Adrenal gland (tissue), 5 donors: ENCODE measurements around the gene LDB3.

Experiments used
- POLR2A ChIP-seq, 2 donors: fragments of 450-650 bp; IDR thresholded peaks; one replicate each; pipeline ENCODE4 v1.6.1; 2017; ENCODE audit warnings: antibody characterized with exemption in 2 of 2, mild to moderate bottlenecking in 2 of 2, moderate library complexity in 1 of 2
- TF ChIP-seq, protein P1 (sequence below), 6 experiments: fragments of 450-650 bp in 4 of 6; fragments of 200-600 bp in 2 of 6; sonication (generic) in 1 of 6; IDR thresholded peaks; 1 replicate in 5 of 6; 2 replicates in 1 of 6; pipeline versions ENCODE4 v1.5.1 to v1.8.0; 2016 to 2021; ENCODE audit warnings: antibody characterized with exemption in 6 of 6, mild to moderate bottlenecking in 2 of 6, moderate library complexity in 1 of 6
- donor health status: DM: no; HTN: no; CAD: no.

- TF ChIP-seq, protein P1, sequence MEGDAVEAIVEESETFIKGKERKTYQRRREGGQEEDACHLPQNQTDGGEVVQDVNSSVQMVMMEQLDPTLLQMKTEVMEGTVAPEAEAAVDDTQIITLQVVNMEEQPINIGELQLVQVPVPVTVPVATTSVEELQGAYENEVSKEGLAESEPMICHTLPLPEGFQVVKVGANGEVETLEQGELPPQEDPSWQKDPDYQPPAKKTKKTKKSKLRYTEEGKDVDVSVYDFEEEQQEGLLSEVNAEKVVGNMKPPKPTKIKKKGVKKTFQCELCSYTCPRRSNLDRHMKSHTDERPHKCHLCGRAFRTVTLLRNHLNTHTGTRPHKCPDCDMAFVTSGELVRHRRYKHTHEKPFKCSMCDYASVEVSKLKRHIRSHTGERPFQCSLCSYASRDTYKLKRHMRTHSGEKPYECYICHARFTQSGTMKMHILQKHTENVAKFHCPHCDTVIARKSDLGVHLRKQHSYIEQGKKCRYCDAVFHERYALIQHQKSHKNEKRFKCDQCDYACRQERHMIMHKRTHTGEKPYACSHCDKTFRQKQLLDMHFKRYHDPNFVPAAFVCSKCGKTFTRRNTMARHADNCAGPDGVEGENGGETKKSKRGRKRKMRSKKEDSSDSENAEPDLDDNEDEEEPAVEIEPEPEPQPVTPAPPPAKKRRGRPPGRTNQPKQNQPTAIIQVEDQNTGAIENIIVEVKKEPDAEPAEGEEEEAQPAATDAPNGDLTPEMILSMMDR (IDR thresholded peaks at IDR 0.05) = no peak
- TF ChIP-seq POLR2A (IDR thresholded peaks at IDR 0.05) = no peak
These were observed 90.1 kb downstream of the LDB3 start for GRCh38 chr10:86758189-86759072.
